Muscle layer of colon (tissue), 2 donors: Measurements from ENCODE around the gene SSBP3.

Experiments used
- H3K27ac ChIP-seq: one replicate; pipeline ENCODE4 v1.7.0; 2013; ENCODE audit warnings: low read depth, mild to moderate bottlenecking, low read length, moderate library complexity
- H3K27me3 ChIP-seq, 2 donors: one replicate each; pipeline ENCODE4 v1.7.0; 2013; ENCODE audit warnings: low read length in 2 of 2, mild to moderate bottlenecking in 2 of 2; ENCODE audit not compliant: insufficient read depth in 2 of 2, control insufficient read depth in 1 of 2
- H3K36me3 ChIP-seq: one replicate; pipeline ENCODE4 v1.7.0; 2013; ENCODE audit warnings: mild to moderate bottlenecking, low read length; ENCODE audit not compliant: insufficient read depth
- H3K4me1 ChIP-seq: one replicate; pipeline ENCODE4 v1.7.0; 2013; ENCODE audit warnings: mild to moderate bottlenecking, low read length; ENCODE audit not compliant: insufficient read depth
- H3K4me3 ChIP-seq, 2 donors: one replicate each; pipeline ENCODE4 v1.7.0; 2013; ENCODE audit warnings: low read length in 2 of 2, low read depth in 1 of 2, mild to moderate bottlenecking in 1 of 2, moderate library complexity in 1 of 2
- H3K9ac ChIP-seq: one replicate; pipeline ENCODE4 v1.7.0; 2013; ENCODE audit warnings: low read length
- H3K9me3 ChIP-seq: one replicate; pipeline ENCODE4 v1.7.0; 2013; ENCODE audit warnings: mild to moderate bottlenecking, low read length
- donor health status: abdominal sarcoma.
- donor health status: Adenocarcinoma of cecum.

The SSBP3 gene

DNA sequence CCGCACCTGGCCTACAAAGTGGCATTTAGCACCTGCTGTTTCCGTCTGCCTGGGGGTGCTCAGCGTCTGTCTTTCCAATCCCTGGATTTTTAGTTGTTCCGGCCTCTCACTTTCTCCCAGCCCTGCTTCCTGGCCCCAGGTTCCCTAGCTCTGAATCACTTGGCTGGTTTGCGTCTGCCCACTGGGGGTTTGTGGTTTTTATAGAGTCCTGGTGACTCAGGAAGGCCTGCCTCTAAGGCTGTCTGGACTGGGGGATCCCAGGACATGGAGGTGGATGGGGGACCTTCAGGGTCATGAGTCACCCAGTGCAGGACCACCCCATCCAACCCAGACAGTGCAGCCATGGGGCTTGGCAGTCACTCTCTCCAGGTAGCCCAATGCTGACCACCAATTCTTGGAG, 152.7 kb downstream of the SSBP3 start:
- H3K9ac ChIP-seq, result no peak overlapping the region
- H3K36me3 ChIP-seq, result no peaks in the 10 kb centered on the region
- H3K4me1 ChIP-seq, result no peaks in the 10 kb centered on the region
- H3K27ac ChIP-seq, result no peak overlapping the region
- H3K9me3 ChIP-seq, result no peaks in the 10 kb centered on the region
- H3K4me3 ChIP-seq, result no peak overlapping the region
- H3K27me3 ChIP-seq, result no peaks in the 10 kb centered on the region

DNA sequence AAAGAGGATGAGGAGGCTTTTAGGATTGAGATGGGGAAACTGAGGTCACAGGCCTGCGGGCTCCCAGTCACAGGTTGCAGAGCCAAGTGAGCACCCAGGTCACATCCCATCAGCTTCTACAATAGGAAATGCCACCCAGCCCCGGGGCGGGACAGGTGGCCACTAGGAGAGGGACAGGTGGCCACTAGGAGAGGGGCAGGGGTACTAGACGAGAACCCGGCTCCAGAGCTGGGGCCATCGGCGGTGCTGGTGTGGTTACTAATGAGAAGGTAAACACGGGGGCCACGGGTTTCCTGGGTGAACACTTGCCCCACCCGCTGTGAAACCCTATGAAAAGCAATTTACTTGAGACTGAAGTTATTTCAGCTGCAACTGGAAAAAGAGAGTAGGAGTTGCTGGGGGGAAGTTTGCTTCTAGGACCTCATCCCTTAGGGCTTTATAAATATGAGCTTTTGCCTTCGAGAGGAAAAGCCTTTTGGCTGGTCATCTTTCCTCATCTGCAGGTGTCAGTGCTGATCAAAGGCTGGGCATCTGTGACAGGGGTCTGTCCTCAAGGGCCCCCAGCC, 153.7 kb downstream of the SSBP3 start:
- H3K9me3 ChIP-seq, result no peaks in the 10 kb centered on the region
- no peaks in the 10 kb centered on the region for H3K4me1 ChIP-seq
- H3K27ac ChIP-seq, result no peak overlapping the region
- no peaks in the 10 kb centered on the region for H3K27me3 ChIP-seq
- H3K9ac ChIP-seq, result no peak overlapping the region
- no peaks in the 10 kb centered on the region for H3K36me3 ChIP-seq
- no peak overlapping the region for H3K4me3 ChIP-seq

DNA sequence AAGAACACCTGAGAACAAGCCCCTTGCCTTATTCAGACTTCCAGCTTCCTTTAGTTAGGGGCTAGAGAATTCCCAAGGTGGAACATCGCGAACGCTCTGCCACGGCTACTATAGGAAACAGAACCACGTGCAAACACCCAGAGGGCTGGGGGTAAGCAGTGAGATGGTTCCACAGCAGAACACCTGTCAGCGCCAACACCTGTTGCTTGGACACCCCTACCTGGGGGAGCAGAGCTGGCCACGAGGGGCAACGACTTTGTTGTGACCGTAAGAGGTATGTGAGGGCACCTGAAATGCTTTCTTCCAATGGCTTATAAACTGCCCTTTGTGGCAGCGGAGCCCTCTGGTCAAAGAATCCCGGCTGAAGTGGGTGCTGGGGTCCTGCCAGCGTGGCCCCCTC, 155.5 kb downstream of the SSBP3 start:
- H3K9me3 ChIP-seq, result no peaks in the 10 kb centered on the region
- no peak overlapping the region for H3K27ac ChIP-seq
- no peaks in the 10 kb centered on the region for H3K36me3 ChIP-seq
- H3K4me3 ChIP-seq, result no peak overlapping the region
- H3K9ac ChIP-seq, result no peak overlapping the region
- no peaks in the 10 kb centered on the region for H3K27me3 ChIP-seq
- H3K4me1 ChIP-seq, result peaks cover 5% of the 10 kb centered on the region

DNA sequence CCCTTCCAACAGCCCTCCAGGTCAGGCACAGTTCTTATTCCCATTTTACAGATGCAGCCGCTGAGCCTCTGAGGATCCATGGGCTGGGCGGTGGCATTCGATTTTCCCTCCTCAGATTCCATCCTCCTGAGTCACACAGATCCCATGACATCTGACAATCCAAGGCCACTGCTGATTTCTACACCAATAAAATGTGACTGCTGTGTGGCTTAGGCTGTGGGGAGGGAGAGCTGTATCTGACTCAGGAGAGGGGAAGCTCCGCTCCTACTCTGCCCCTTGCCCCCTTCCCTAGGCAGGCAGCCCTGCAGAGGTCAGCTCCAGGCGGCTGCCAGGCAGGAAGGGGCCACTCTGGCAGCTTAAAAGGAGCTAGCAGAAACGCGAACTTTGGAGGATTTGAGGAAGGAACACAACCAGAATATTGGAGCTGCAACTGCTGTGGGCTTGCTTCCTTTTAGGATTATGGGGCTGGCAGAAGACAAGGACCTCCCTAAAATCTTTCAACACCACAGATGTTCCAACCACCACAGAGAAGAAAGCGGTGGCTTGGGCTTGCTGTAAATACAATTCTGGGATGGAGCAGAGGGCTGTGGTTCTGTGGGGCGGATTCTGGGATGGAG, 156.3 kb downstream of the SSBP3 start:
- Histone ChIP-seq H3K4me3 (no peak overlapping the region), H3K4me1 (peaks cover 12% of the 10 kb centered on the region), H3K9me3 (no peaks in the 10 kb centered on the region), H3K36me3 (no peaks in the 10 kb centered on the region), H3K9ac (no peak overlapping the region), H3K27ac (no peak overlapping the region), H3K27me3 (no peaks in the 10 kb centered on the region)

DNA sequence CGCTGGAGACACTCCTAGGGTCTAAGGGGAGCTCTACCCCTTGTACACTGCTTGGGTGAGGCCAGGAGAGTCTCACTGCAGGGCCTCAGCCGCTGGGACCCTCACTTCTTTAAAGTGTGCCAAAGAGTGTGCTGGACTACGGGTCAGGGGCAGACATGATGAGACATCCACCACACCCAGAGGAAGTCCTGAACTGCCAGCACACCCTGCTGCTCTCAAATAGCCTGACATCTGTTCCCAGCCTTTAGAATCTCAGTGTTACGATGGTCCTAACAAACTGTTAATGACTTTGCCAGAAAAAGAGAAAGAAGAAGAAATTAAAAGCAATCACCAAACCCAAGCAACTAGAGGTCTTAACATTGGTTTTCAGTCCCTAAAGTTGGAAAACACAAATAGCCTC, 157.2 kb downstream of the SSBP3 start:
- no peaks in the 10 kb centered on the region for H3K27me3 ChIP-seq
- H3K9ac ChIP-seq, result no peak overlapping the region
- no peak overlapping the region for H3K27ac ChIP-seq
- no peak overlapping the region for H3K4me3 ChIP-seq
- peaks cover 17% of the 10 kb centered on the region for H3K4me1 ChIP-seq
- no peaks in the 10 kb centered on the region for H3K36me3 ChIP-seq
- H3K9me3 ChIP-seq, result no peaks in the 10 kb centered on the region

- peaks cover 17% of the 10 kb centered on the region for H3K4me1 ChIP-seq
- H3K4me3 ChIP-seq, result no peak overlapping the region
- no peak overlapping the region for H3K27ac ChIP-seq
- H3K36me3 ChIP-seq, result peaks cover 4% of the 10 kb centered on the region
- H3K27me3 ChIP-seq, result no peaks in the 10 kb centered on the region
- no peak overlapping the region for H3K9ac ChIP-seq
- H3K9me3 ChIP-seq, result no peaks in the 10 kb centered on the region
Observed at GRCh38 chr1:54247863-54248515, 158.2 kb downstream of the SSBP3 start.

DNA sequence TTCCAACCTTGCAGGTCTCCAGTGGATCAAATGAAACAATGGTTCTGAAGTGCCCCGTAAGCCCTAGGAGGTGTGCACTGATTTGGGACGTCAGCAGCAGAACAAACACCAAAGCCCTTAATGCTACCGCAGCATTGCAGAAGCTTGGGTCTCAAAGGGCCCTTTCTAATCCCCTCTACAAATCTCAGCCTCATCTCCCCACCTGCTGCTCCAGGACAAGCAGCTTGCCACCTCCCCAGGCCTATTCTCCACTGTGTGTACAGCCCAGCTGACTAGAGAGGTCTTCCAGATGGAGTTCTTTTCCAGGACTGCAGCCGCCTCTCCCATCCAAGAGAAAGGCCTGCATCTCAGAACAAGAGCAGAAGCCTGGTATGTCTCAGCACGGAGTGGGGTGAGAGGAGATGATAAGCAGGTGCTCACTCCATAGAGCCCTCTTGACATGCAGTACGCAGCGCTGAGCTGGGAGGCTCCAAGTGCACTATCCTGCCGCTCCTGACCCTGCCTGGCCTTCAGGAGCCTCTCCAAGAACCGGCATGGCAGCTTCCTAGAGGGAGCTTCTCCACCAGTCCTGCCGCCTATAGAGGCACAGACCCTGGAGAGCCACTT, 160.0 kb downstream of the SSBP3 start:
- no peak overlapping the region for H3K4me3 ChIP-seq
- no peak overlapping the region for H3K9ac ChIP-seq
- H3K9me3 ChIP-seq, result no peaks in the 10 kb centered on the region
- H3K4me1 ChIP-seq, result peaks cover 17% of the 10 kb centered on the region
- H3K27me3 ChIP-seq, result no peaks in the 10 kb centered on the region
- peaks cover 14% of the 10 kb centered on the region for H3K36me3 ChIP-seq
- H3K27ac ChIP-seq, result no peak overlapping the region

- Histone ChIP-seq H3K27me3 (no peaks in the 10 kb centered on the region), H3K9ac (no peak overlapping the region), H3K36me3 (peaks cover 21% of the 10 kb centered on the region), H3K9me3 (no peaks in the 10 kb centered on the region), H3K4me3 (no peak overlapping the region), H3K4me1 (peaks cover 17% of the 10 kb centered on the region), H3K27ac (no peak overlapping the region)
Observed at GRCh38 chr1:54245501-54245900, 160.7 kb downstream of the SSBP3 start.

DNA sequence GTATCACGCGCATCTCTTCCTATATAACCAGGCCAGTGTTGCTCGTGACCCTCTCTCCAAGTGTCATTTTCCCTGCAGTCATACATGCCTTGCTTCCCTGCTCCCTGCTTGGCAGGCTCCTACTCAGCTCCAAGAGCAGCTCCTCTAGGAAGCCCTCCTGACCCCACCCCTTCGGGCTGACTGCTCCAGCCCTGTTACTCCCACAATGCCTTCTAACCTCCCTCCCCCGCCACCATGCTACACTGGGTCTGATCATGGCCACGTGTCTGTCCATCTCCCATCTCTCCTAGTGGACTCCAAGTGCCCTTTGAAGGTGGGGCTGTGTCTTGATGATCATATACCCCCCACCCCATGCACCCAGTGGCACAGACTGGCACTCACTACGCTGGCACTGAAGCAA, 161.5 kb downstream of the SSBP3 start:
- no peaks in the 10 kb centered on the region for H3K9me3 ChIP-seq
- H3K9ac ChIP-seq, result no peak overlapping the region
- H3K36me3 ChIP-seq, result peaks cover 24% of the 10 kb centered on the region
- no peak overlapping the region for H3K27ac ChIP-seq
- no peak overlapping the region for H3K4me3 ChIP-seq
- H3K4me1 ChIP-seq, result peaks cover 17% of the 10 kb centered on the region
- no peaks in the 10 kb centered on the region for H3K27me3 ChIP-seq

DNA sequence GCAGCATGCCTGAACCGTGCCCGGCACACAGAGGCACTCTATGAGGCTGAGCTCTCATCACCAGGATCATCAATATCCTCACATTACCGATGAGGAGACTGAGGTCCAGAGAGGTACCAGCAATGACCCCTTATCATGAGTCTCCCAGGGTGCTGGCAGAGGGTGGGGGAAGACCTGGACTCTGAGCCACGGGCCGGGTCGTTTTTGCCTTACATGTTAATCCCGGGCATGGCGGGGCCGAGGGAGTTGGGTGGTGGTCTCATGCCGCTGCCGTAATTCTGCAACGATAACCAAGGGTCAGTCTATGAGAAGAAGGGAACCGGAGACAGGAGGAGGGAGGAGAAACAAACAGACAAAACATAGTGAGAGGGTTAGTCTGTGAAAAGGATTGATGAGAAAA, 163.2 kb downstream of the SSBP3 start:
- no peak overlapping the region for H3K9ac ChIP-seq
- H3K36me3 ChIP-seq, result peaks cover 41% of the 10 kb centered on the region
- no peaks in the 10 kb centered on the region for H3K9me3 ChIP-seq

GRCh38 chr1:54241364-54241763, 164.8 kb downstream of the SSBP3 start:
- Histone ChIP-seq H3K27me3 (no peaks in the 10 kb centered on the region), H3K9ac (no peak overlapping the region), H3K36me3 (peaks cover 57% of the 10 kb centered on the region), H3K9me3 (no peaks in the 10 kb centered on the region), H3K4me1 (peaks cover 17% of the 10 kb centered on the region), H3K27ac (no peak overlapping the region), H3K4me3 (no peak overlapping the region)

More for the DNA sequence above, 163.2 kb downstream of the SSBP3 start:
- H3K4me1 ChIP-seq, result peaks cover 17% of the 10 kb centered on the region
- no peak overlapping the region for H3K4me3 ChIP-seq
- no peak overlapping the region for H3K27ac ChIP-seq
- H3K27me3 ChIP-seq, result no peaks in the 10 kb centered on the region
